Natural killer cell (primary cell): ENCODE results near the gene WDR89. TPM values are rescaled to one million over a fixed set of nuclear protein-coding genes. Genes with fewer than 3 reads are reported as not detected.

Source experiments
- ATAC-seq, 3 donors: fragments of 150-1000 bp in 2 of 3; fragments of 200-7000 bp in 1 of 3; cut with Tn5 transposase; 1 replicate in 1 of 3; 2 replicates in 2 of 3; pipeline ENCODE4 v1.10.0; 2021; ENCODE audit warnings: mild to moderate bottlenecking in 2 of 3, moderate library complexity in 2 of 3
- DNase-seq, 2 donors: peaks; one replicate each; pipeline versions ENCODE4 v3.0.0 to v3.0.0-alpha.2; 2013 to 2021; ENCODE audit warnings: mixed read lengths in 1 of 2
- H3K27ac ChIP-seq: one replicate; pipeline ENCODE4 v1.5.1; 2013; ENCODE audit warnings: mild to moderate bottlenecking, low read length
- H3K27me3 ChIP-seq: one replicate; pipeline ENCODE4 v1.6.1; 2013; ENCODE audit warnings: low read length; ENCODE audit not compliant: control insufficient read depth, insufficient read depth
- H3K36me3 ChIP-seq: one replicate; pipeline ENCODE4 v1.6.1; 2013; ENCODE audit warnings: low read length; ENCODE audit not compliant: control insufficient read depth, insufficient read depth
- H3K4me1 ChIP-seq: one replicate; pipeline ENCODE4 v1.6.1; 2013; ENCODE audit warnings: low read length; ENCODE audit not compliant: control insufficient read depth, insufficient read depth
- H3K4me3 ChIP-seq: one replicate; pipeline ENCODE4 v1.5.1; 2013; ENCODE audit warnings: low read length
- H3K9me3 ChIP-seq: one replicate; pipeline ENCODE4 v1.6.1; 2013; ENCODE audit warnings: low read length; ENCODE audit not compliant: control insufficient read depth, insufficient read depth
- H3K27ac Mint-ChIP-seq, 2 donors: one replicate each; pipeline ENCODE4 v1.8.0; 2022; ENCODE audit warnings: mild to moderate bottlenecking in 2 of 2, mixed read lengths in 2 of 2, moderate library complexity in 1 of 2
- H3K27me3 Mint-ChIP-seq, 2 donors: one replicate each; pipeline ENCODE4 v1.8.0; 2022; ENCODE audit warnings: low read depth in 2 of 2, mixed read lengths in 2 of 2
- H3K36me3 Mint-ChIP-seq: one replicate; pipeline ENCODE4 v1.8.0; 2022; ENCODE audit warnings: mixed read lengths
- H3K4me1 Mint-ChIP-seq, 2 donors: one replicate each; pipeline ENCODE4 v1.8.0; 2022; ENCODE audit warnings: mixed read lengths in 2 of 2
- H3K4me3 Mint-ChIP-seq: one replicate; pipeline ENCODE4 v1.8.0; 2022; ENCODE audit warnings: mild to moderate bottlenecking, moderate library complexity, mixed read lengths
- H3K9me3 Mint-ChIP-seq, 2 donors: one replicate each; pipeline ENCODE4 v1.8.0; 2022; ENCODE audit warnings: mixed read lengths in 2 of 2
- CTCF ChIP-seq: fragments of 200-600 bp; IDR thresholded peaks from one replicate; pipeline ENCODE4 v1.8.0; 2022; ENCODE audit warnings: antibody characterized with exemption
- WGBS: methylation state at CpG from one replicate; pipeline ENCODE4 v1.1.7; 2013; ENCODE audit warnings: missing lambda C conversion rate; ENCODE audit not compliant: insufficient coverage; 5-methylcytosine and 5-hydroxymethylcytosine counted together
- intact Hi-C: fragments of 100-400 bp; cut with micrococcal nuclease; formaldehyde crosslinking; loops from one replicate; pipeline ENCODE4 v1.14.2; 2022
- total RNA-seq, 4 donors: library from RNA; stranded (reverse); fragments of 120-200 nt in 1 of 4; gene quantifications; one replicate each; pipeline versions ENCODE4 v1.2.3 to v1.2.4, GENCODE V29; 2013 to 2022

The WDR89 gene
- total RNA-seq, 3 donors from 2014 or later (not counting 1 experiment from before 2014, with no cell fraction given), result 9.6 to 13.4 (median 10.7) TPM

DNA sequence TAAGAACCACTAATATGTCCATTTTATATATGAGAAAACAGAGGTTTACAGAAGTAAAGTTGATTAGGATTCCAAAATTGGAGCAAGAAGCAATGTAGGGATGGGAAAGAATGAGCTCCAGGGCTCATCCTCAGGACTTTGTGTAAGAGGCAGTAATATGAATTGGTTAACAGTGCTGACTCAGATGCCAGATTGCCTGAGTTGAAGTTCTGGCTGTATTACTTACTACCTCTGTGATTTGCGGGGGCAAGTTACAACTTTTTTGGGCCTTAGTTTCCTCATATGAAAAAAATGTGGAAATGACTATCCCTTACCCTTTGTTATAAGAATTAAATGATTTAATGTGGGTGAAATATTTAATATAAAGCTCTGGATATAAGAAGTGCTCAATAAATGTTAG lies 63.4 kb downstream of the WDR89 start:
- H3K36me3 ChIP-seq, result no peaks in the 10 kb centered on the region
- Mint-ChIP-seq H3K36me3 (no peaks in the 10 kb centered on the region), H3K9me3 (no peaks in the 10 kb centered on the region), H3K27me3 (peaks cover 0 to 3% of the 10 kb centered on the region in 2 donors), H3K4me3 (no peak overlapping the region), H3K27ac (no peak overlapping the region), H3K4me1 (no peaks in the 10 kb centered on the region)
- WGBS, result no CpG with 5 or more reads among the region's 1 CpG
- ATAC-seq, result no peak
- intact Hi-C loops, result no loop called here
- TF ChIP-seq CTCF, result no peak
- no peaks in the 10 kb centered on the region for H3K9me3 ChIP-seq
- no peaks in the 10 kb centered on the region for H3K4me1 ChIP-seq
- peaks cover 2% of the 10 kb centered on the region for H3K27me3 ChIP-seq
- no peak for DNase-seq
- H3K27ac ChIP-seq, result no peak overlapping the region
- no peak overlapping the region for H3K4me3 ChIP-seq

DNA sequence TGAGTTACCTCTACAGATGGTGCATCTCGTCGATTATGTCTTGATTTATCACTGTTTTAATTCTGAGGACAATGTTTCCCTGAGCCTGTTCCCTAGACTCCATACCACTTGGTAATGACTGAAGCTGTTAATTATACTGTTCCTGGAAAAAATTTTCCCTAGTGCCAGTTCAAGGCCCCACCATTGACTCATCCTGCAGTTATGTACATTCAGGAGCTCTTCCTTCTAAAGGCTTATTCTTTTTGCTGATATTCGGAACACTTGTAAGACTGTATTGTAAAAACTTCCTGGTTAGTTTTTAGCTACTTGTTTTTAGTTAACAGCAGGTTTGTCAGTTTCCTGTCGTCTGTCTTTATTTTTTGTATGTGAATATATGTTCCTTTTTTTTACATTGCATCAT lies 68.1 kb downstream of the WDR89 start:
- 74% methylated on average over 3 of the region's 4 CpGs for whole genome bisulfite sequencing
- Mint-ChIP-seq H3K36me3 (no peaks in the 10 kb centered on the region), H3K9me3 (no peaks in the 10 kb centered on the region), H3K27me3 (no peaks in the 10 kb centered on the region), H3K27ac (no peak overlapping the region), H3K4me3 (no peak overlapping the region), H3K4me1 (no peaks in the 10 kb centered on the region)
- H3K4me1 ChIP-seq, result no peaks in the 10 kb centered on the region
- H3K27ac ChIP-seq, result no peak overlapping the region
- no peak for TF ChIP-seq CTCF
- H3K36me3 ChIP-seq, result no peaks in the 10 kb centered on the region
- DNase-seq (no peak), ATAC-seq (no peak)
- intact Hi-C loops, result no loop called here
- no peak overlapping the region for H3K4me3 ChIP-seq
- no peaks in the 10 kb centered on the region for H3K27me3 ChIP-seq
- H3K9me3 ChIP-seq, result no peaks in the 10 kb centered on the region

- Histone ChIP-seq H3K4me3 (no peak overlapping the region), H3K27me3 (peaks cover 6% of the 10 kb centered on the region), H3K27ac (no peak overlapping the region), H3K4me1 (no peaks in the 10 kb centered on the region), H3K36me3 (no peaks in the 10 kb centered on the region), H3K9me3 (no peaks in the 10 kb centered on the region)
- DNase-seq, result no peak
- WGBS, result 82% methylated on average over 3 of the region's 3 CpGs
- TF ChIP-seq CTCF, result no peak
- H3K9me3 Mint-ChIP-seq, result no peaks in the 10 kb centered on the region
- ATAC-seq, result no peak
- no peak overlapping the region for H3K4me3 Mint-ChIP-seq
- H3K36me3 Mint-ChIP-seq, result no peaks in the 10 kb centered on the region
- peaks cover 0 to 2% of the 10 kb centered on the region in 2 donors for H3K27me3 Mint-ChIP-seq
- H3K4me1 Mint-ChIP-seq, result no peaks in the 10 kb centered on the region
- intact Hi-C loops, result no loop called here
- H3K27ac Mint-ChIP-seq, result no peak overlapping the region
Measured at GRCh38 chr14:63565448-63565847, 76.2 kb downstream of the WDR89 start.

DNA sequence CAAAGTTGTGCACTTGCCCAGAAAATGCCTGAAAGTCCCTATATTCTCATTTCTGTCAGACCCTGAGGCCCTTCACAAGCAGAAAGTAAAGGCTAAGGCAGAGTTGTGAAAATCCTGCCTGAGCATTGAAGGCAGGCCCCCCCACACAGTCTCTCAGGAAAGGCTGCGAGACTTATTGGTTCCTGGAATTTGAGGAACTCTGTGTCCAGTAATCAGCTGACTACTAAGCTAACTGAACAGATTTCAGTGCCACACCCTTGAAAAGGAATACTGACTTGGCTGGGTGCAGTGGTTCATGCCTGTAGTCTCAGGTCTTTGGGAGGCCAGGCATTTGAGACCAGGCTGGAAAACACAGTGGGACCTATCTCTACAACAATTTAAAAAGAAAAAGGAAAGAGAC lies 77.4 kb downstream of the WDR89 start:
- H3K36me3 ChIP-seq, result no peaks in the 10 kb centered on the region
- peaks cover 6% of the 10 kb centered on the region for H3K27me3 ChIP-seq
- H3K27ac ChIP-seq, result no peak overlapping the region
- Mint-ChIP-seq H3K27me3 (peaks cover 0 to 5% of the 10 kb centered on the region in 2 donors), H3K36me3 (no peaks in the 10 kb centered on the region), H3K4me3 (no peak overlapping the region), H3K27ac (no peak overlapping the region), H3K4me1 (no peaks in the 10 kb centered on the region), H3K9me3 (no peaks in the 10 kb centered on the region)
- H3K4me3 ChIP-seq, result no peak overlapping the region
- intact Hi-C loops, result no loop called here
- no peak for TF ChIP-seq CTCF
- H3K4me1 ChIP-seq, result no peaks in the 10 kb centered on the region
- WGBS, result 31% methylated on average over 1 of the region's 1 CpG
- no peaks in the 10 kb centered on the region for H3K9me3 ChIP-seq
- no peak for DNase-seq
- no peak for ATAC-seq
